ENCODE results near the gene ELOB. TPM values are rescaled to one million over a fixed set of nuclear protein-coding genes. Genes with fewer than 3 reads are reported as not detected.

ELOB gene
- total and polyA plus RNA-seq, 2 of the 8 experiments (the other 6 are each of a cell fraction or from before 2014, with no cell fraction given), result 237 to 1,357 TPM

DNA sequence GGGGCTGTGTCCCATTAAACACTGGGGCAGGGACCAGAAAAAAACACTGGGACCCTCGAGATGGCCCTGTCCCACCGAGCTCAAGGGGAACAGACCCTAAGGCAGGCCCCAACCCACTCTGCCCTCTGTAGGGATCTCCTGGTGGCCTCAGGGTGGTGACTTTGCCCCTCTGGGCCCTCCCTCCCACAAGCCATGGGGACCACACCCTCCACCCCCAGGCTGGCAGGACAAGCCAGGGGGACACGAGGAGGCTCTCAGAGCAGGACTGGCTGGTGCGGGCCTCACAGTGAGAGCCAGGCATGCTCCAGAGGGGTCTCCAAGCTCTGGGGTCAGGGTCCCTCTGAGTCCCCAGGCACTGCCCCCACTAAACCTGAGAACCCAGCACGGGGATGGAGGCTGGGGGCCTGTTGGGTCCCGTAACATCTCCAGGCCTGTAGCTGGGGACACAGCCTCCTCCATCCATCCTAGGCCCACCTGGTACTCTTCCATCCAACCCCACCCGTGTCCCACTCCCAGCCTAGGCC, 39.1 kb downstream of the ELOB start (continued):
- no peak for TF ChIP-seq KDM1A (IDR thresholded peaks at IDR 0.05; ENCODE audit: borderline replicate concordance, low read length)
